HEK293T (cell line): Measurements from ENCODE around the gene ANO10.

Source experiments
- CTCF ChIA-PET: fragments of 350-600 bp; formaldehyde crosslinking; extraction: SDS; loops from one replicate; lab custom pipeline; 2021; ENCODE audit warnings: antibody characterized with exemption, inconsistent platforms; lab: Yijun Ruan, JAX
- POLR2A ChIA-PET: fragments of 350-600 bp; formaldehyde crosslinking; extraction: SDS; loops from one replicate; lab custom pipeline; 2020; ENCODE audit warnings: antibody characterized with exemption, inconsistent platforms; lab: Yijun Ruan, JAX
- DNase-seq: peaks from one replicate; pipeline ENCODE4 v3.0.0; 2012; ENCODE audit warnings: mixed read lengths; ENCODE audit errors: extremely low spot score
- ARNT ChIP-seq: fragments of 450-650 bp; IDR thresholded peaks from 2 replicates; pipeline ENCODE4 v1.6.1; 2017; ENCODE audit warnings: mild to moderate bottlenecking
- BHLHE40 ChIP-seq: fragments of 450-650 bp; IDR thresholded peaks from 2 replicates; pipeline ENCODE4 v1.6.1; 2016; ENCODE audit warnings: mild to moderate bottlenecking, moderate library complexity, borderline replicate concordance
- CTBP1 ChIP-seq: fragments of 450-650 bp; IDR thresholded peaks from 2 replicates; pipeline ENCODE4 v1.6.1; 2016; ENCODE audit warnings: borderline replicate concordance
- ELF4 ChIP-seq: fragments of 450-650 bp; IDR thresholded peaks from 2 replicates; pipeline ENCODE4 v1.6.1; 2017; ENCODE audit warnings: antibody characterized with exemption
- FOXA1 ChIP-seq: fragments of 450-650 bp; IDR thresholded peaks from 2 replicates; pipeline ENCODE4 v1.6.1; 2016; ENCODE audit warnings: mild to moderate bottlenecking
- FOXK2 ChIP-seq: fragments of 450-650 bp; IDR thresholded peaks from 2 replicates; pipeline ENCODE4 v1.6.1; 2016; ENCODE audit warnings: mild to moderate bottlenecking
- FOXM1 ChIP-seq: fragments of 450-650 bp; IDR thresholded peaks from 2 replicates; pipeline ENCODE4 v1.6.1; 2017; ENCODE audit warnings: mild to moderate bottlenecking, borderline replicate concordance
- HDGF ChIP-seq: fragments of 450-650 bp; IDR thresholded peaks from 2 replicates; pipeline ENCODE4 v1.6.1; 2017; ENCODE audit warnings: antibody characterized with exemption, borderline replicate concordance
- L3MBTL2 ChIP-seq: fragments of 450-650 bp; conservative IDR thresholded peaks from 2 replicates; pipeline ENCODE4 v1.6.1; 2016; ENCODE audit warnings: mild to moderate bottlenecking
- LEF1 ChIP-seq: fragments of 450-650 bp; IDR thresholded peaks from 2 replicates; pipeline ENCODE4 v1.6.1; 2017; ENCODE audit warnings: mild to moderate bottlenecking, borderline replicate concordance
- NFRKB ChIP-seq: fragments of 450-650 bp; IDR thresholded peaks from 2 replicates; pipeline ENCODE4 v1.6.1; 2016; ENCODE audit warnings: mild to moderate bottlenecking, moderate library complexity
- PKNOX1 ChIP-seq: fragments of 450-650 bp; IDR thresholded peaks from 2 replicates; pipeline ENCODE4 v1.6.1; 2016
- SP1 ChIP-seq: fragments of 450-650 bp; IDR thresholded peaks from 2 replicates; pipeline ENCODE4 v1.6.1; 2017
- SUZ12 ChIP-seq: fragments of 450-650 bp; IDR thresholded peaks from 2 replicates; pipeline ENCODE4 v1.6.1; 2016; ENCODE audit warnings: mild to moderate bottlenecking
- TARDBP ChIP-seq: fragments of 450-650 bp; IDR thresholded peaks from 2 replicates; pipeline ENCODE4 v1.6.1; 2016
- ZNF384 ChIP-seq: fragments of 450-650 bp; IDR thresholded peaks from 2 replicates; pipeline ENCODE4 v1.6.1; 2016

ANO10 gene

GRCh38 chr3:43515970-43516635, 105.7 kb downstream of the ANO10 start:
- TF ChIP-seq TARDBP (no peak), CTBP1 (no peak), FOXK2 (no peak)
- POLR2A ChIA-PET, result no interaction called here

GRCh38 chr3:43515208-43515917, 106.4 kb downstream of the ANO10 start:
- TF ChIP-seq NFRKB, result no peak
- no peak for TF ChIP-seq SUZ12
- no peak for TF ChIP-seq LEF1
- no peak for TF ChIP-seq SP1
- TF ChIP-seq ELF4, result no peak
- no peak for TF ChIP-seq ARNT
- TF ChIP-seq FOXK2, result no peak
- TF ChIP-seq PKNOX1, result no peak
- no peak for TF ChIP-seq BHLHE40
- no peak for TF ChIP-seq L3MBTL2
- TF ChIP-seq HDGF, result no peak
- POLR2A ChIA-PET, result no interaction called here
- CTCF ChIA-PET, result interaction anchor here (0.8 kb wide), 1 partner anchor 12 kb away, joined by 3 read pairs; no protein-coding TSS in a partner anchor
- DNase-seq, result no peak

More at GRCh38 chr3:43515970-43516635, 105.7 kb downstream of the ANO10 start:
- no peak for DNase-seq
- CTCF ChIA-PET, result interaction anchor here (0.8 kb wide), 1 partner anchor 13 kb away, joined by 3 read pairs; no protein-coding TSS in a partner anchor

- no peak for DNase-seq
- ChIA-PET CTCF (interaction anchor here (0.9 kb wide), 1 partner anchor 275 kb away, joined by 3 read pairs; no protein-coding TSS in a partner anchor), POLR2A (no interaction called here)
- no peak for TF ChIP-seq NFRKB
- no peak for TF ChIP-seq BHLHE40
- no peak for TF ChIP-seq SP1
- TF ChIP-seq FOXA1, result no peak
- no peak for TF ChIP-seq ARNT
- TF ChIP-seq SUZ12, result no peak
- no peak for TF ChIP-seq ELF4
- no peak for TF ChIP-seq PKNOX1
- TF ChIP-seq ZNF384, result no peak
- TF ChIP-seq TARDBP, result no peak
- TF ChIP-seq L3MBTL2, result no peak
- TF ChIP-seq LEF1, result no peak
- TF ChIP-seq FOXM1, result no peak
- no peak for TF ChIP-seq CTBP1
- no peak for TF ChIP-seq HDGF
- no peak for TF ChIP-seq FOXK2
Observed at GRCh38 chr3:43512754-43513404, 108.9 kb downstream of the ANO10 start.

GRCh38 chr3:43506644-43507043, 115.2 kb downstream of the ANO10 start:
- POLR2A ChIA-PET, result no interaction called here
- no peak for DNase-seq
- TF ChIP-seq CTBP1, result no peak
- TF ChIP-seq BHLHE40, result no peak
- TF ChIP-seq L3MBTL2, result no peak
- TF ChIP-seq LEF1, result no peak
- no peak for TF ChIP-seq SUZ12
- no peak for TF ChIP-seq FOXK2
- no peak for TF ChIP-seq SP1
- TF ChIP-seq FOXM1, result no peak
- no peak for TF ChIP-seq ARNT
- no peak for TF ChIP-seq PKNOX1
- no peak for TF ChIP-seq HDGF
- no peak for TF ChIP-seq NFRKB
- TF ChIP-seq FOXA1, result no peak
- TF ChIP-seq TARDBP, result no peak
- TF ChIP-seq ZNF384, result no peak
- CTCF ChIA-PET, result no interaction called here

- ChIA-PET POLR2A (no interaction called here), CTCF (no interaction called here)
- DNase-seq, result no peak
- TF ChIP-seq NFRKB, result no peak
- no peak for TF ChIP-seq PKNOX1
Observed at GRCh38 chr3:43505351-43505750, 116.5 kb downstream of the ANO10 start.
